DMS114 treated with DMSO at 0.1 percent for 48 hours (cell line): ENCODE measurements around the gene SPPL3.
A peak's percentile ranks its signal among the peaks of the same experiment; 100 is the strongest.
"Not testable (repeated sequence)": the region's sequence is repeated elsewhere in the genome, so short reads cannot be mapped to it uniquely, and the experiment has no call there.

Source experiments
- DNase-seq: peaks from one replicate; lab custom pipeline; 2025; ENCODE audit not compliant: unreplicated experiment; lab: John Stamatoyannopoulos, UW

SPPL3 gene

GRCh38 chr12:120904197-120904773 lies at the start of gene SPPL3:
Gene SPPL3, minus strand, starts transcription at chr12:120904358. Its CDS starts 491 bp downstream, at chr12:120903867.
- DNase-seq = peak; percentile 78

DNA sequence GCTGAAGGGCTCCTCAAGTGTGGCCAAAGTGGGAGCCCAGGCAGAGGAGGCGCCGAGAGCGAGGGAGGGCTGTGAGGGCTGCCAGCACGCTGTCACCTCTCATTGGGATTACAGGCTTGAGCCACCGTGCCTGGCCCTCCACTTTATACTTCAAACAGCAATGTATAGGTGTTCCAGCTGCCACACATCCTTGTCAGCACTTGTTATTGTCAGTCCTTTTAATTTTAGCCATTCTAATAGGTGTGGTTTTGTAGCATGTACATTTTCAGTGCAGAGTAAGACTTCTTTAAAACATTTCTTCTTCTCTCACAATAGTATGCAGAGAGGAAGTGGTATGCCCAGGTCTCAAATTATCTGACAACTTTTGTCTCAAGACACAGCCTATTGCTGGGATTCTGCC lies 46.6 kb upstream of the SPPL3 start:
- DNase-seq = no peak

- not testable (repeated sequence) for DNase-seq
These were observed 46.2 kb upstream of the SPPL3 start for GRCh38 chr12:120950260-120950799.

GRCh38 chr12:120945516-120945915 lies 41.4 kb upstream of the SPPL3 start:
- not testable (repeated sequence) for DNase-seq

DNA sequence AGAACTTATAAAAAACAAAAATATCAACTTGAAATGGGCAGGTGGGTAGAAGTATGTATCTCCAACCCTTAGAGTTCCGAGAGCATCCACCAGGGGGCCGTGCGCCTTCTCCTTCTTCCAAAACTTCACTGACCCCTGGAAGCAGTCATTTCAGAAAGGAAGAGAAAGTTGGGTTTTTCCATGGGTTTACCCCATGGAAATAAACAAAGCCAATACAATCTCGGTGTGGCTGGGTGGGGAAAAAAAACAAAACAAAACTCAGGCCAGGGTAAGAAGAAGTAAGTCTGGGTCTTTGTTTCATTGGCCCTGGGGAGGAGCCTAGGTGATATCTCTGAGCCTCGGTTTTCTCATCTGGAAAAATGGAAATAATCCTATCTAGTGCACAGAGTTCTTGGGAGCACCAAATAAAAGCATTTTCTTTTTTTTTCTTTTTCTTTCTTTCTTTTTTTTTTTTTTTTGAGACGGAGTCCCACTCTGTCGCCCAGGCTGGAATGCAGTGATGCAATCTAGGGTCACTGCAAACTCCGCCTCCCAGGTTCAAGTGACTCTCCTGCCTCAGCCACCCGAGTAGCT lies 40.6 kb upstream of the SPPL3 start:
- DNase-seq = peak; percentile 45

- DNase-seq = no peak
These were observed 39.3 kb upstream of the SPPL3 start for GRCh38 chr12:120943482-120943881.

GRCh38 chr12:120941846-120942405 lies 37.8 kb upstream of the SPPL3 start:
- DNase-seq = no peak

DNA sequence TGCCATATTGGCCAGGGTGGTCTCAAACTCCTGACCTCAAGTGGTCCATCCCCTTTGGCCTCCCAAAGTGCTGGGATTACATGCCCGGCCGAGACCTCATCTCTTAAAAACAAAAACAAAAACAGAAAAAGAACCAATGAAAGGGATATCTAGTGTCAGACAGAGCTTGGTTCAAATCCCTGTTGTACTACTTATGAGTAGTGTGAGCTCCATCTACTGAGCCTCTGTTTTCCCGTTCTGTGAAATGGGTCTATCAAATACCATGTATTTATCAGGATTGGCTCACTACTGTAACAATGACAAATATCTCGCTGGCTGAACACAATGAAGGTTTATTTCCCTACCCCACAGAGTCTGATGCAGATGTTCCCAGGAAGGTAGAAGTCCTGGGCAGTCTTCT lies 37.3 kb upstream of the SPPL3 start:
- DNase-seq = no peak

GRCh38 chr12:120940799-120941198 lies 36.6 kb upstream of the SPPL3 start:
- no peak for DNase-seq

DNA sequence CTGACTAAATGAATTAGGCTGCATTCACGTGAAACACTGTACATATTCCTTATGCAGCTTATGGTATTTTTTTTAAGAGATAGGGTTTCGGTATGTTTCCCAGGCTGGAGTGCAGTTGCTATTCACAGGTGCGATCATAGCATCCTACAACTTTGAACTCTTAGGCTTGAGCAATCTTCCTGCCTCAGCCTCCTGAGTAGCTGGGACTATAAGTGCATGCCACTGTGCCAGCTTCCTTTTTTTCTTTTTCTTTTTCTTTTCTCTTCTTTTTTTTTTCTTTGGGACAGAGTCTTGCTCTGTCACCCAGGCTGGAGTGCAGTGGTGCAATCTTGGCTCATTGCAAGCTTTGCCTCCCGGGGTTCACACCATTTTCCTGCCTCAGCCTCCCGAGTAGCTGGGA lies 35.8 kb upstream of the SPPL3 start:
- DNase-seq = no peak

DNA sequence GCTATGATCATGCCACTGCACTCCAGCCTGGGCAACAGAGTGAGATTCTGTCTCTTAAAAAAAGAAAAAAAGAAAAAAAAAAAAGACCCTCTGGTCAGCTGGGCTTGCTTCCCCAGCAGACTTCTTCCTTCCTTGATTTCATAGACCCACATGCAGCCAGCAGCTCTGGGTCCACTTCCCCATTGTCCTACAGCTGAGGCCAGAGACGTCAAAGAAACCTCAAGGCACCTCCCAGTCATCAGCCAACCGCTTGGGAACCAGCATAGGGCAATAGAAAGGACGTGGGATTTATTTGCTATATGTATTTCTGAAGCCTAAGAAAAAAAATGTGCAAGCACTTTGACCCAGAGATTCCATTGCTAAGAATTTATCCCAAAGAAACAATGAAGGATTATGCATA lies 35.4 kb upstream of the SPPL3 start:
- no peak for DNase-seq

- no peak for DNase-seq
These were observed 34.3 kb upstream of the SPPL3 start for GRCh38 chr12:120938496-120938895.

GRCh38 chr12:120936197-120936596 lies 32.0 kb upstream of the SPPL3 start:
- no peak for DNase-seq

DNA sequence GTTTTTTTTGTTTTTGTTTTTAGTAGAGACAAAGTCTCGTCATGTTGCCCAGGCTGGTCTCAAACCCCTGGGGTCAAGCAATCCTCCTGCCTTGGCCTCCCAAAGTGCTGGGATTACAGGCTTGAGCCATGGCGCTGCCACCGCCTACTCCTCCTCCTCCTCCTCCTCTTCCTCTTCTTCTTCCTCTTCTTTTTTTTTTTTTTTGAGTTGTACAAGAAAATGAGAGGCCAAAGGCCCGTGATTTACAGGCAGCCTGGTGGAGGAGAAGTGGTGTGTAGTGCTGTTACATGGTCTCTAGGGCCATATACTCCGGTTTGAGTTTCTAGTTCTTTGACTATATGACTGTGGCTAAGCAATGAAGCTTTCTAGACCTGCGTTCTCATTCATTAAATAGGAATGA lies 29.6 kb upstream of the SPPL3 start:
- DNase-seq = no peak

- no peak for DNase-seq
These were observed 28.9 kb upstream of the SPPL3 start for GRCh38 chr12:120932956-120933526.

DNA sequence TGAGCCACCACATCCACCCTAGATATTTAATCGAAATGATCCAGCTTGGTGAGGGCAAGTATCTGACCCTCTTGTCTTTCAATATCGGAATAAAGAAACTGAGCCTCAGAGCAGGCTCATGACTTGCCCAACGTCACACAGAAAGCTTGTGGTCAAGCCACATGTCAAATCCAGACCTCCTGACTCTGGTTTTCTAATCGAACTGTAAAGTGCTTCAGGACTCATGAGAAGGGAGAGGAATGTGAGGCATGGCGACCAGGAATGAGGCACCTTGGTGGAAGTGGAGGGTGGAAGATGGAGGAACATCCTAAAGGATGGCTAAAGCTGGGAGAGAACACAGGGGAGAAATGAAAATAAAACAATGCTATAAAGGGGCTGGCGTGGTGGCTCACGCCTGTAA lies 27.9 kb upstream of the SPPL3 start:
- no peak for DNase-seq

- DNase-seq = no peak
These were observed 25.9 kb upstream of the SPPL3 start for GRCh38 chr12:120930032-120930431.

DNA sequence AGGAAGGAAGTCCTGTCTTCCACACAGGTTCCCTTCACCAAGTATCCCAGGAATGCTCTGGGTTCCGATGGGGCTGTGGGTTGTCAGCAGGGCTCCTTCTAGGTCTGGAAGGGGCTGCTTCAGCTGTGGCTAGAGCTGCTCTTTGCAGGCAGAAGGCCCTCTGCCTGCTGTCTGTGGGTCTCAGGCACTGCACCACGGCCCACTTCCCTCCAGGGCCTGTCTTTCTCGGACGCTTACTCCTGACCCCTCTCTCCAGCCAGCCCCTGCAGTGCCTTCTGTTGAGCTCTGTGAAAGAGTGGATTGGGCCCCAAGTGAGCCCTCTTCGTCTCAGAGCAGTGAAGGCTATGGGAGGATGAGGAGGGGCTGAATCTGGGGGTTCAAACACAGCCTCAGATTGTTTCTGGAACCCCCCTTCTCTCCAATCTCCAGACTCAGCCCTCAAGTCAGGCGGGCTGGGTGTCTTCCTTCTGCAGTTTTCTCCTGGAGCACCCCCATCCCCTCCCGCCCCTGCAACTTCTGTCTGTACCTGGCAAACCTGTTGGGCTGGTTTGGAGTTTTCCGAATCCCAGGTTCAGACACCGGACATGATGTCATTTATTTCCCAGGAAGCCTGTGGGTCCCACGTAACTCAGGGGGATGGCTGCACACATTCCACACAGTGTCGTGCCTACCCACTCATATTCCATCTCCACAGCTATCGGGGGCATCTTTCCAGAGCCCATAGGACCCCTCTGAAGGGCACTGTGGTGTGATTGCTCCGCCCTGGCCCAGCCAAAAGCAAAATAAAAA lies 24.9 kb upstream of the SPPL3 start:
- no peak for DNase-seq

GRCh38 chr12:120925740-120926563 lies 21.8 kb upstream of the SPPL3 start:
- no peak for DNase-seq

DNA sequence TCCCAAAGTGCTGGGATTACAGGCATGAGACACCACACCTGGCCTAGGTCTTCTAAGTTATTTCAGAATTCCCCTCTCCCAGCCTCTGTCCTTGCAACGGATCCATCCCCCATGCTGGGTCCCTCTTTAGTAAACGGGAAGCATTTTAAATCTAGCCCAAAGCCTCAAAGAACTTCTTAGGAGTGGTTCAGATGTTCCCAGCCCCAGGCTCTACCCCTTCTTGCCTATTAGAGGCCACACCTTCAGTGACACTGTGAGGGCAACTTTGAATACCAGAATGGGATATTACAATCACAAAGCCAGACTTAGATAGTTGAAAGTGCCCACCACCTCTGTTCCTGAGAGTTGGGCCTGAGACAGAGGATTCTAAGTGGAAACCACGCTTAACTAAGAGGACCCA lies 18.1 kb upstream of the SPPL3 start:
- DNase-seq = no peak

- no peak for DNase-seq
These were observed 17.5 kb upstream of the SPPL3 start for GRCh38 chr12:120921637-120922036.
